ENCODE results near the gene KHDC4.
A peak's percentile ranks its signal among the peaks of the same experiment; 100 is the strongest.

DNA sequence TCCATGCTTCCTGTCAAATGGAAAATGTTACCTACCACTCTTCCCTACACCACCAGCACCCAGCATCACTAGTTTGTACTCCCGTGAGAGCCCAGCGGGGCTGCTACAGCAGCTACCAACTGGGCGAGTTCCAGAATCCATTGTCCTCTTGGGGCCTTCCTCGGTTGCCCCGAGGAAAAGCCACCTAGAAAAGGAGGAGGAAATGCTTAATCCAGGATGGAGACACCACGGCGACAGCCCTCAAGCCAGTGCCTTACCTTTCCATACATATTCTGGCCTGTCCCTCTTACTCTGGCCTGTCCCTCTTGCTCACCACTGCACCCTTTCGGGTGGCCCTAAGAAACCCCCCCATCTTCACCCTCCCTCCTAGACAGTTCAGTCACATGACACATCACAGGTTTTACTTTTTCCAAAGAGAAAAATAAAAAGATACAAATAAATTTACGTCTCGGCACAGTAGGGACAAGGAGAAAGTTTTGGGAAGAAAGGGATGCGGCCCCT, 23.5 kb downstream of the KHDC4 start:
- TF ChIP-seq, protein P1, sequence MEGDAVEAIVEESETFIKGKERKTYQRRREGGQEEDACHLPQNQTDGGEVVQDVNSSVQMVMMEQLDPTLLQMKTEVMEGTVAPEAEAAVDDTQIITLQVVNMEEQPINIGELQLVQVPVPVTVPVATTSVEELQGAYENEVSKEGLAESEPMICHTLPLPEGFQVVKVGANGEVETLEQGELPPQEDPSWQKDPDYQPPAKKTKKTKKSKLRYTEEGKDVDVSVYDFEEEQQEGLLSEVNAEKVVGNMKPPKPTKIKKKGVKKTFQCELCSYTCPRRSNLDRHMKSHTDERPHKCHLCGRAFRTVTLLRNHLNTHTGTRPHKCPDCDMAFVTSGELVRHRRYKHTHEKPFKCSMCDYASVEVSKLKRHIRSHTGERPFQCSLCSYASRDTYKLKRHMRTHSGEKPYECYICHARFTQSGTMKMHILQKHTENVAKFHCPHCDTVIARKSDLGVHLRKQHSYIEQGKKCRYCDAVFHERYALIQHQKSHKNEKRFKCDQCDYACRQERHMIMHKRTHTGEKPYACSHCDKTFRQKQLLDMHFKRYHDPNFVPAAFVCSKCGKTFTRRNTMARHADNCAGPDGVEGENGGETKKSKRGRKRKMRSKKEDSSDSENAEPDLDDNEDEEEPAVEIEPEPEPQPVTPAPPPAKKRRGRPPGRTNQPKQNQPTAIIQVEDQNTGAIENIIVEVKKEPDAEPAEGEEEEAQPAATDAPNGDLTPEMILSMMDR (IDR thresholded peaks at IDR 0.05; ENCODE audit: poor library complexity) = peak; percentile 8
- no peak for TF ChIP-seq EZH2phosphoT487 (IDR thresholded peaks at IDR 0.05; ENCODE audit: low read depth, severe bottlenecking, unreplicated experiment)
- TF ChIP-seq EZH2 (IDR thresholded peaks at IDR 0.05; ENCODE audit: borderline replicate concordance) = no peak

Data from hepatocyte (in vitro differentiated cells).